SK-N-SH (cell line): ENCODE data around the gene ASB17. TPM values are rescaled to one million over a fixed set of nuclear protein-coding genes. Genes with fewer than 3 reads are reported as not detected.

Source experiments
- CTCF ChIA-PET: fragments of 300-600, 350-600 bp; formaldehyde crosslinking; extraction: SDS; loops from one replicate; lab custom pipeline; 2021; lab: Yijun Ruan, JAX
- POLR2A ChIA-PET: fragments of 350-600 bp; sonication (Branson Sonifier 250); formaldehyde crosslinking; extraction: SDS; loops from one replicate; lab custom pipeline; 2020; ENCODE audit warnings: antibody characterized with exemption, inconsistent platforms; lab: Yijun Ruan, JAX
- DNase-seq: peaks from one replicate; pipeline ENCODE4 v3.0.0; 2012
- H2AFZ ChIP-seq: fragments of 200-600 bp; sonication (generic); 2 replicates; pipeline ENCODE4 v1.8.1; 2016; ENCODE audit warnings: antibody characterized with exemption, mild to moderate bottlenecking, low read depth
- H3F3A ChIP-seq: fragments of 200-600 bp; sonication (generic); replicated peaks from 2 replicates; pipeline ENCODE3; 2016; ENCODE audit warnings: antibody characterized with exemption, mild to moderate bottlenecking; ENCODE audit not compliant: insufficient read depth
- H3K27ac ChIP-seq, 2 experiments: fragments of 200-500 bp in 1 of 2; fragments of 200-600 bp in 1 of 2; sonication (Bioruptor generic) in 1 of 2; sonication (generic), shearing (Covaris generic) in 1 of 2; 2 replicates each; pipeline versions ENCODE4 v1.5.1 to v1.6.1; 2014 to 2016; ENCODE audit warnings: low read depth in 2 of 2, inconsistent platforms in 1 of 2, low read length in 1 of 2, mild to moderate bottlenecking in 1 of 2, mixed read lengths in 1 of 2
- H3K27me3 ChIP-seq: fragments of 200-600 bp; sonication (generic), shearing (Covaris generic); 2 replicates; pipeline ENCODE4 v1.6.1; 2016; ENCODE audit warnings: mixed run types; ENCODE audit not compliant: insufficient read depth
- H3K36me3 ChIP-seq, 2 experiments: fragments of 200-500 bp in 1 of 2; fragments of 200-600 bp in 1 of 2; sonication (Bioruptor generic) in 1 of 2; sonication (generic) in 1 of 2; replicated peaks in 1 of 2; 2 replicates each; pipeline versions ENCODE3 to v1.5.1; 2014 to 2016; ENCODE audit warnings: low read length in 1 of 2, mild to moderate bottlenecking in 1 of 2; ENCODE audit not compliant: insufficient read depth in 2 of 2, control insufficient read depth in 1 of 2
- H3K4me1 ChIP-seq, 2 experiments: fragments of 200-500 bp in 1 of 2; fragments of 200-600 bp in 1 of 2; sonication (Bioruptor generic) in 1 of 2; sonication (generic), shearing (Covaris generic) in 1 of 2; 2 replicates each; pipeline versions ENCODE4 v1.5.1 to v1.6.1; 2014 to 2016; ENCODE audit warnings: low read depth in 1 of 2, low read length in 1 of 2, mixed run types in 1 of 2; ENCODE audit not compliant: insufficient read depth in 2 of 2, control insufficient read depth in 1 of 2
- H3K4me2 ChIP-seq: fragments of 200-600 bp; sonication (generic), shearing (Covaris generic); 2 replicates; pipeline ENCODE4 v1.6.1; 2017; ENCODE audit warnings: mixed run types
- H3K4me3 ChIP-seq, 2 experiments: fragments of 200-500 bp in 1 of 2; fragments of 200-600 bp in 1 of 2; sonication (Bioruptor generic) in 1 of 2; sonication (generic), shearing (Covaris generic) in 1 of 2; 2 replicates each; pipeline versions ENCODE4 v1.5.1 to v1.8.1; 2014 to 2016; ENCODE audit warnings: low read depth in 2 of 2, inconsistent platforms in 1 of 2, low read length in 1 of 2, mild to moderate bottlenecking in 1 of 2, mixed read lengths in 1 of 2, moderate library complexity in 1 of 2
- H3K79me2 ChIP-seq: fragments of 200-600 bp; sonication (generic); 2 replicates; pipeline ENCODE4 v1.8.1; 2017; ENCODE audit warnings: mild to moderate bottlenecking; ENCODE audit not compliant: insufficient read depth
- H3K9ac ChIP-seq: fragments of 200-600 bp; sonication (generic); 2 replicates; pipeline ENCODE4 v1.6.1; 2017; ENCODE audit warnings: mixed run types
- H3K9me2 ChIP-seq: fragments of 200-600 bp; sonication (generic); 2 replicates; pipeline ENCODE4 v1.6.1; 2017; ENCODE audit warnings: mixed run types
- H3K9me3 ChIP-seq: fragments of 200-600 bp; sonication (generic); 2 replicates; pipeline ENCODE4 v1.6.1; 2017; ENCODE audit warnings: mixed run types, mild to moderate bottlenecking, moderate library complexity
- H4K20me1 ChIP-seq: fragments of 200-600 bp; sonication (generic); 2 replicates; pipeline ENCODE4 v1.6.1; 2017; ENCODE audit warnings: mild to moderate bottlenecking, mixed run types; ENCODE audit not compliant: insufficient read depth
- ELF1 ChIP-seq: IDR thresholded peaks from 2 replicates; pipeline ENCODE4 v1.4.0; 2012
- FOXJ3 ChIP-seq: sonication (generic); formaldehyde crosslinking; IDR thresholded peaks from 2 replicates; pipeline ENCODE4 v1.5.1; 2020; ENCODE audit warnings: mild to moderate bottlenecking, missing genetic modification reagents
- FOXM1 ChIP-seq: IDR thresholded peaks from 2 replicates; pipeline ENCODE4 v1.4.0; 2012; ENCODE audit warnings: low read depth, mild to moderate bottlenecking
- JUND ChIP-seq: IDR thresholded peaks from 2 replicates; pipeline ENCODE4 v1.4.0; 2012
- MEF2A ChIP-seq: IDR thresholded peaks from 2 replicates; pipeline ENCODE4 v1.4.0; 2012; ENCODE audit warnings: low read depth, borderline replicate concordance
- MXI1 ChIP-seq: IDR thresholded peaks from 2 replicates; pipeline ENCODE4 v1.6.1; 2012; ENCODE audit warnings: mild to moderate bottlenecking, low read depth, low read length, improper control_type of control experiment
- NFIC ChIP-seq: IDR thresholded peaks from 2 replicates; pipeline ENCODE4 v1.4.0; 2012; ENCODE audit warnings: borderline replicate concordance
- NRF1 ChIP-seq: IDR thresholded peaks from 2 replicates; pipeline ENCODE4 v1.6.1; 2012; ENCODE audit warnings: low read depth, mild to moderate bottlenecking, low read length
- RAD21 ChIP-seq: IDR thresholded peaks from 2 replicates; pipeline ENCODE4 v1.6.1; 2012; ENCODE audit warnings: mild to moderate bottlenecking, low read length
- RCOR1 ChIP-seq: fragments of 150-350 bp; IDR thresholded peaks from 2 replicates; pipeline ENCODE4 v1.6.1; 2017; ENCODE audit warnings: antibody characterized with exemption, low read length
- RFX5 ChIP-seq: IDR thresholded peaks from 2 replicates; pipeline ENCODE4 v1.6.1; 2012; ENCODE audit warnings: mild to moderate bottlenecking, improper control_type of control experiment, low read length
- SIN3A ChIP-seq: IDR thresholded peaks from 2 replicates; pipeline ENCODE4 v1.6.1; 2012; ENCODE audit warnings: low read depth, mild to moderate bottlenecking, low read length, moderate library complexity, borderline replicate concordance
- TCF12 ChIP-seq: IDR thresholded peaks from 2 replicates; pipeline ENCODE4 v1.4.0; 2012
- TEAD4 ChIP-seq: IDR thresholded peaks from 2 replicates; pipeline ENCODE4 v1.4.0; 2012; ENCODE audit warnings: mild to moderate bottlenecking, borderline replicate concordance; ENCODE audit not compliant: insufficient read depth
- YY1 ChIP-seq: IDR thresholded peaks from 2 replicates; pipeline ENCODE4 v1.4.0; 2012; ENCODE audit warnings: low read depth, mild to moderate bottlenecking
- WGBS: methylation state at CpG from one replicate; pipeline ENCODE4 v1.1.6; 2017; ENCODE audit warnings: low lambda C conversion rate; 5-methylcytosine and 5-hydroxymethylcytosine counted together
- polyA plus RNA-seq, 3 experiments: library from polyadenylated mRNA; depleted of rRNA; stranded (reverse); fragments of >200 nt; gene quantifications; 2 replicates each; pipeline ENCODE4 v1.2.3, GENCODE V29; 2012
- TF ChIP-seq, protein P1 (sequence below): IDR thresholded peaks from 2 replicates; pipeline ENCODE4 v1.4.0; 2012; ENCODE audit warnings: low read depth
- TF ChIP-seq, protein P2 (sequence below): IDR thresholded peaks from 2 replicates; pipeline ENCODE4 v1.4.0; 2012; ENCODE audit warnings: low read depth, borderline replicate concordance
- TF ChIP-seq, protein P3 (sequence below): fragments of 150-350 bp; IDR thresholded peaks from 2 replicates; pipeline ENCODE4 v1.6.1; 2017; ENCODE audit warnings: antibody characterized with exemption, low read length, low read depth, borderline replicate concordance

ASB17 gene, protein sequence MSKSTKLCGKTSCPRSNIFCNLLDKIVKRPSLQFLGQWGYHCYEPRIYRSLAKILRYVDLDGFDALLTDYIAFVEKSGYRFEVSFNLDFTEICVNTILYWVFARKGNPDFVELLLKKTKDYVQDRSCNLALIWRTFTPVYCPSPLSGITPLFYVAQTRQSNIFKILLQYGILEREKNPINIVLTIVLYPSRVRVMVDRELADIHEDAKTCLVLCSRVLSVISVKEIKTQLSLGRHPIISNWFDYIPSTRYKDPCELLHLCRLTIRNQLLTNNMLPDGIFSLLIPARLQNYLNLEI
- not detected in 2 replicates for polyA plus RNA-seq (2012; rRNA removed)
- polyA plus RNA-seq (2012; cell fraction: cytosol; rRNA removed), result not detected in 2 replicates
- polyA plus RNA-seq (2012; cell fraction: nucleus; rRNA removed), result not detected in 2 replicates

DNA sequence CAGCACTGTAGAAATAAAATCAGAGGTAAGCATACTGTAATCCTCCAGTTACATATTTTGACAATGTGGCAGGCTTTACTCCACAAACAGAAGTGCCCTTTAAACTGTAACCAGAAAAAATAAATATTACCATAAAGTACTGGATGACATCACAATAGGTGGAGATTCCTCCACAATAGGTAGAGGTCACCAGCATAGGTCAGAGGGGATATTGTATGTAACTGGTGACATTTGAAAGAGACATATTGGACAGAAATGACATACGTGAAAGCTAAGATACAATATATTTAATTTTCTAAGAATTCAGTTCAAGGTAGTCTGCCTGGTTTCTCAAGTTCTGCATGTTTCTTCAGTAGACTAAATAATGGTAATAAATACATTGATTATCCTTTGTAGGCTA lies at the start of gene ASB17:
Gene ASB17 (minus strand): TSS at position 101 of the 400 bp plus-strand sequence. CDS start 113 bp downstream, outside the sequence.
- Histone ChIP-seq H3F3A (no peaks in the 10 kb centered on the region), H3K36me3 (no peaks in the 10 kb centered on the region), H3K9ac (no peak within 1 kb of the TSS), H3K4me2 (no peak within 1 kb of the TSS), H3K27me3 (no peaks in the 10 kb centered on the region), H3K4me1 (0 out of 4 replicates have a peak, but pooled peaks cover 0 to 6% of the 10 kb centered on the region in 2 experiments), H3K9me3 (no peaks in the 10 kb centered on the region), H3K79me2 (no peaks in the 10 kb centered on the region), H3K9me2 (no peaks in the 10 kb centered on the region), H2AFZ (no peak within 1 kb of the TSS), H3K27ac (no peak within 1 kb of the TSS), H4K20me1 (no peaks in the 10 kb centered on the region), H3K4me3 (no peak within 1 kb of the TSS)
- DNase-seq, result no peak
- TF ChIP-seq FOXJ3 (CRISPR knock-in tag) (no peak), JUND (no peak), RAD21 (no peak), NFIC (no peak)
- WGBS, result 93% methylated on average over 1 of the region's 1 CpG
- CTCF ChIA-PET, result no interaction called here
- POLR2A ChIA-PET, result no interaction called here

DNA sequence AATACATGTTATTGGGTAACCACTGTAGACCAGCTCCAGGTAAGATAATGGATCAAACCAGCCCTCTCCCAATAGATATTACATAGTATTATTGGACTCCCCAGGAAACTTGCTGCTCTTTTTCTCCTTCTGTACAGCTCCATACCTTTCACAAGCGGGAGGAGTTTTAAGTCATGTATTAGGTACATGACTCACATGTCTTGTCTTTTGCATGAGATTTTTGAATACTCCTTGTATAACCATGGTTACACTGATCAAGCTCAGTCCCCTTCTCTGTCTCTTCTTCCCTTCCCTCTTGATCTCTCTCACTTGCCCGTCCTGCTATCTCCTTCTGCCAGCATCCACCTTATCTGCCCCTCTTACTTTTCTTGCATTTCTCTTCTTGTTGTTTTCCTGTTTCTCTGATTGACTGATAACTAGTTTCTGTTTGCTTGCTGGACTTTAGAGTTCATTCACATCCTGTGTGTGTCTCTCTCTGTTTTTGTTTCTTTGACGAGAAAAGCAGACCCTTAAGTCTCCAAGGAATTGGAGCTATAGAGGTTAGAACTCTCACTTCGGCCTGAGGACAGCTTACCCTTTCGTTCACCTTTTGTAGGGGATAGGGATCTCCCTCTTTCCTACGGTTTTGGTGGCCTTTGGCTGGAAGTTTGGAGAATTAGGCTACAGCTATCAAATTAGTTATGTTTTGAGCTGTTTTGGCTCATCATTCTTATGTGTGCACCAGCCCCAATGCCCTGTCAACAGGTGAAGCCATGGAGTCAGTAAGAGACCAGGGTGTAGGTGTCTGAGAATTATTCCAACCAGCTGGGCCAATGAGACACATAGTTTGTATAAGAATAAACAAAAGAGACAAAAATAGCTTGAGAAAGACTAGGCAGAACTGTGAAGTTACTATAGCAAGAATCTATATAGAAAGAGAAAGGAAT lies 49.0 kb upstream of the ASB17 start:
- Histone ChIP-seq H4K20me1 (no peaks in the 10 kb centered on the region), H3K4me3 (no peak overlapping the region), H3K36me3 (no peaks in the 10 kb centered on the region), H3K4me1 (no peaks in the 10 kb centered on the region), H3K4me2 (no peak overlapping the region), H2AFZ (no peak overlapping the region), H3K9me2 (no peaks in the 10 kb centered on the region), H3F3A (no peaks in the 10 kb centered on the region), H3K79me2 (no peaks in the 10 kb centered on the region), H3K9ac (no peak overlapping the region), H3K27me3 (no peaks in the 10 kb centered on the region), H3K27ac (no peak overlapping the region), H3K9me3 (0 out of 2 replicates have a peak, but pooled peaks cover 4% of the 10 kb centered on the region)
- ChIA-PET CTCF (interaction anchor here (1.2 to 1.6 kb wide), 2 partner anchors 9 to 173 kb away, joined by 4 to 9 read pairs; no protein-coding TSS in a partner anchor), POLR2A (no interaction called here)
- WGBS, result 61% methylated on average over 6 of the region's 6 CpGs
- TF ChIP-seq SIN3A (no peak), YY1 (no peak), TCF12 (no peak), FOXM1 (no peak), MEF2A (no peak), TEAD4 (no peak), NRF1 (no peak), RCOR1 (no peak), MXI1 (no peak), RAD21 (no peak), RFX5 (no peak), ELF1 (no peak)
- TF ChIP-seq, protein P1, sequence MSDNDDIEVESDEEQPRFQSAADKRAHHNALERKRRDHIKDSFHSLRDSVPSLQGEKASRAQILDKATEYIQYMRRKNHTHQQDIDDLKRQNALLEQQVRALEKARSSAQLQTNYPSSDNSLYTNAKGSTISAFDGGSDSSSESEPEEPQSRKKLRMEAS, result no peak
- TF ChIP-seq, protein P2, sequence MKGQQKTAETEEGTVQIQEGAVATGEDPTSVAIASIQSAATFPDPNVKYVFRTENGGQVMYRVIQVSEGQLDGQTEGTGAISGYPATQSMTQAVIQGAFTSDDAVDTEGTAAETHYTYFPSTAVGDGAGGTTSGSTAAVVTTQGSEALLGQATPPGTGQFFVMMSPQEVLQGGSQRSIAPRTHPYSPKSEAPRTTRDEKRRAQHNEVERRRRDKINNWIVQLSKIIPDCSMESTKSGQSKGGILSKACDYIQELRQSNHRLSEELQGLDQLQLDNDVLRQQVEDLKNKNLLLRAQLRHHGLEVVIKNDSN, result no peak
- TF ChIP-seq, protein P3, sequence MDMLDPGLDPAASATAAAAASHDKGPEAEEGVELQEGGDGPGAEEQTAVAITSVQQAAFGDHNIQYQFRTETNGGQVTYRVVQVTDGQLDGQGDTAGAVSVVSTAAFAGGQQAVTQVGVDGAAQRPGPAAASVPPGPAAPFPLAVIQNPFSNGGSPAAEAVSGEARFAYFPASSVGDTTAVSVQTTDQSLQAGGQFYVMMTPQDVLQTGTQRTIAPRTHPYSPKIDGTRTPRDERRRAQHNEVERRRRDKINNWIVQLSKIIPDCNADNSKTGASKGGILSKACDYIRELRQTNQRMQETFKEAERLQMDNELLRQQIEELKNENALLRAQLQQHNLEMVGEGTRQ, result no peak
- DNase-seq, result no peak
